GM12801 (cell line): ENCODE results near the gene VOPP1.

Experiments
- CTCF ChIP-seq: IDR thresholded peaks from one replicate; pipeline ENCODE4 v1.5.1; 2011; ENCODE audit warnings: control low read depth; ENCODE audit not compliant: insufficient read length; ENCODE audit errors: extremely low read depth

Gene VOPP1

GRCh38 chr7:55518836-55519235 is 53.5 kb downstream of the VOPP1 start:
- TF ChIP-seq CTCF = no peak

DNA sequence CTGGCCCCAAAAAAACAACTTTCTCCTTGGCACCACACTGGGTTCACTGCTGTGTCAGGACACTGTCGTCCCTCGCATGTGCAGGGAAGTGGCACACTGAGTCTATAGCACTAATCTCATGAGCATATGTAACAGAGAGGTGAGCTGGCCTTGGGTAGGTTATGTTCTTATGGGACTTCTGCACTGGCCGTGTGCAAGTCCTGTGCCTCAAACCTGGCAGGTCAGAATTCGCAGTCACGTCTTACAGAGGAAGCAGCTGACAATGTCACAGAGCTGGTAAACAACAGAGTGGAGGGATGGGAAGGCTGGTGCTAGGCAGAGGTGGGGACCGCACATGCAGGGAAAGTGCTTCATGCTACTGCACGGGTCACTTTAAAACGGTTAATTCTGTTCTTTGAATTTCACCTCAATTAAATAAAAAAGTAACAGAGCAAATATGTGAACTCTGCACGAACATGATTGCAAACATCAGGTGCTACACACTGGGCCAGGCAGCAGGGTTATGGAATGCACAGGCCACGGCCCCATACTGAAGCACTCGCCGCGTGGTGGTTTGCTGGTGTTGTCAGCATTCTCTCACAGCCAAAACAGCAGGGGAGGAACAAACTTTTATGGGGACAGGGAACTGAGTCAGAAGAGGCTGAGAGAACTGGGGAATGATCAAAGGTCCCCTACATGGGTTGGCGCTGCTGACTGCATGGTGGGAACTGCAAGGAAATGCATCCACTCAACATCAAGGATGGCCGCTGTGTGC is 54.2 kb downstream of the VOPP1 start:
- TF ChIP-seq CTCF = no peak

- no peak for TF ChIP-seq CTCF
Observed at GRCh38 chr7:55517191-55517633, 55.1 kb downstream of the VOPP1 start.

- no peak for TF ChIP-seq CTCF
Observed at GRCh38 chr7:55516409-55516808, 55.9 kb downstream of the VOPP1 start.

GRCh38 chr7:55515569-55516279 is 56.6 kb downstream of the VOPP1 start:
- no peak for TF ChIP-seq CTCF

GRCh38 chr7:55514546-55515265 is 57.6 kb downstream of the VOPP1 start:
- no peak for TF ChIP-seq CTCF

DNA sequence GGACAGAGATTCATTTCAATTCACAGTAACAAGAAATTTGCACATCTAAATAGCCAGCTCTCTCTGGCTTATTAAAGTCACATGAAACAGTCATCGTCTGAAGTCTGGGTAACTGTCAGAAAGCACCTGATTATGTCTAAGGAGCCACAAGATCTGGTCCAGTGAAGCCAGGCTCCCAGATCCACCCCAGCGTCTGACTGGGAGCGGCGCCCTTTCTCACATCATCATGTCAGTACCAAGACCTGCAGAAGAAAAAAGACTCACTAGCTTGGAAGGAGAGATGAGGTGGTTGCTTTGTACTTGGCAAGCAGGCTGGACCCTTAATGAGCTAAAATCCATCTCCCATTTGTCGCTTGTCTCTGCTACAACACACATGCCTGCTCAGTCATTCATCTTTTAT is 58.4 kb downstream of the VOPP1 start:
- TF ChIP-seq CTCF = no peak
